ENCODE results near the gene TM4SF18.

- no peak for TF ChIP-seq EZH2 (IDR thresholded peaks at IDR 0.05; ENCODE audit: low read length)
- no peak for TF ChIP-seq CTCF (optimal IDR thresholded peaks at IDR 0.05 in 1 of 3, IDR thresholded peaks at IDR 0.05 in 1 of 3, conservative IDR thresholded peaks at IDR 0.05 in 1 of 3; ENCODE audit: extremely low read depth in 1 of 3, insufficient read depth in 2 of 3, low read length in 3 of 3)
These were observed 49.1 kb upstream of the TM4SF18 start for GRCh38 chr3:149382518-149382917.
